Right ventricle myocardium superior (tissue), 1 donor: ENCODE data around the gene CACNA1C. TPM values are rescaled to one million over a fixed set of nuclear protein-coding genes. Genes with fewer than 3 reads are reported as not detected.

Experiments
- ATAC-seq: fragments of 200-7000 bp; cut with Tn5 transposase; one replicate; pipeline ENCODE4 v1.9.1; 2020; ENCODE audit warnings: mild to moderate bottlenecking; ENCODE audit not compliant: poor library complexity
- DNase-seq: peaks from one replicate; pipeline ENCODE4 v3.0.0-alpha.2; 2020
- intact Hi-C: fragments of 100-400 bp; cut with DNase I; formaldehyde crosslinking; loops from one replicate; pipeline ENCODE4 v1.11.2; 2022
- total RNA-seq: library from RNA; stranded (reverse); fragmentation: NEBNext Ultra II Directional; extraction: Animal tissue kit (Norgen Biotek cat#: 25700); gene quantifications from one replicate; pipeline ENCODE4 v1.2.1, GENCODE V29; 2021
- donor health status: DM: no; HTN: yes; CAD: no; lungs with severe emphysema.

CACNA1C gene
- total RNA-seq, 1 donor from 2014 or later, result 151 TPM

DNA sequence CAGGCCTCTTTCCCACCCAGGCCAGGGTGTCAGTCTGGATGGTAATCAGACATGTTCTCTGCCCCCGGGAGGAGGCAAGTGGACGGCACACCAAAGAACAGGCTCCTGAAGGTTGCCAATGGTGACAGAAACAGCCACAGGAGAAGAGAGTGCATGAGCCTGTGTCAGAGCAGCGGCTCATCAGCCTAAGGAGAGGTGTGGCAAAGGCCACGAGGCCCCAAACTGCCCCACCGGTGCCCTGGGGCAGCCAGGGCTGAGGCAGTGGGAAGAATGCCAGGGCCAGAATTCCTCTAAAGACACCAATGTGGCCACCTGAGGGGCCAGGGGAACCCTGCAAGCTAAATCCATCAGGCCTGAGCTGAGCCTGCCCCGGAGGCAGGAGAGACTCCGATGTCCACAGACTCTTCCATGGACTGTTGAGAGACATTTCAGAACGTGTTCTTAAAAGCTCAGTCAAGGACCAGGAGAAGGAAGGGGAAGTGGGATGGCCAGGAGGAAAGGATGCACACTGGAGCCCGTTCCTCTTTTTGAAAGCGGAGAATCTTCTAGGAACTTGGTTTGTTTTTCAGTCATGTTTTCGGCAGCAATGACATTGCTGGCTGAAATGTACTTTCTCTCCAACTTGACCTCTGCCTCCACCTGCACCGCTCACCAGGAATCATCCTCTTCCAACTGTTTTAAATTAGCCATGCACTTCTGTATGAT, 565.7 kb downstream of the CACNA1C start:
- ATAC-seq (no peak), DNase-seq (no peak)
- intact Hi-C loops, result no loop called here

DNA sequence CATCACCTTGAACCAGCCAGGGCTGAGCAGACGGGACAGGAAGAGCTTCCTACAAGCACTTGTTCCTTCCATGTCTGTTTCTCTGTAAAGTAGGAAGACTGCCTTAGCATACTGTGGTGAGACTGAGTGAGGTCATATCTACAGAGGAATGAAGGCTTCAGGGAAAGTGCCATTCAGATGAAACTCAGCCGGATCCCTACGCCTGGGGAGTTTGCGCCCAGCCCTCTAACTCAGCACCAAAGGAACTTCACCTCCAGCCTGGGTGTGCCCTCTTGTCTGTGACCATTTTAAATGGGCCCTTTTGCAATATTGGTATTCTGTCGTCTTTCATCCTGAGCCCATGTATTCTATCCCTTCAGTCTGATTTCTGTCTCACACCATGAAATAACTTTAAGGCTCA, 566.3 kb downstream of the CACNA1C start:
- DNase-seq (no peak), ATAC-seq (no peak)
- intact Hi-C loops, result no loop called here

DNA sequence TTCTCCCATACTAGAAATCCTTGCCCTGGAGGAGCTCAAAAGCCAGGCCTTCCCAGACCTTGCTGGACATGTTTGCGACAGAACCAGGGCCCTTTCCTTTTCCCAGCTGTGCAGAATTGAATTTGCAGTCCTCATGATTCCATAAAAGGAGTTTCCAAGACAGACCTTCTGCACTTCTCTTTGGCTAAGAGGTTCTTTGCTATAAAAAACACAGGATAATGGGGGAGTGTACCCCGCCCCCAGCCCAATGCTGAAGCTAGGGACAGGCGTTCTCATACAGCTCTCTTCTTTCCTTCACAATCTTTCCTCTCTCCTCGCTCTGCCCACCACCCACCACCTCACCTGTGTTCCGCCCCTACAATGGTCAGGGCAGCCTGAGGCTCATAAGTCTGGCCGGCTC, 569.7 kb downstream of the CACNA1C start:
- no peak for ATAC-seq
- DNase-seq, result no peak
- intact Hi-C loops, result no loop called here

DNA sequence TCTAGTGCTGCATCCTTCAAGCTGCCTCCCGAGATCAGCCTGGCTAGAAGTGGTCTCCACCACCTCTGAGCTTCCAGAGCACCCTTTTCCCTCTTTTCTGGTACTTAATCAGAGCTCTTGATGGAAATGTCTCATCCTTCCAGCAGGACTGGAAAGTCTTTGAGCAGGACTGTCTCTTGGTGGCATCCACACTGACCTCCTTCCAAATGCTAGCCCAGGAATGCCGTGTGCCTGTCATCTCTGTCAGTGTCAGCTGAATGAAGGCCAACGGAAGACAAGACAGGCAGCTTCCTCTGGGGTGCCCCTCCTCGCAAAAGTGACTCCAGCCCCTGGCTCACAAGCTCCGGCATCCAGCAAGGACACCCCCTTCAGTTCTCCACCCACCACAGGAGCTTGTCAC, 570.7 kb downstream of the CACNA1C start:
- intact Hi-C loops, result no loop called here
- DNase-seq (no peak), ATAC-seq (no peak)

DNA sequence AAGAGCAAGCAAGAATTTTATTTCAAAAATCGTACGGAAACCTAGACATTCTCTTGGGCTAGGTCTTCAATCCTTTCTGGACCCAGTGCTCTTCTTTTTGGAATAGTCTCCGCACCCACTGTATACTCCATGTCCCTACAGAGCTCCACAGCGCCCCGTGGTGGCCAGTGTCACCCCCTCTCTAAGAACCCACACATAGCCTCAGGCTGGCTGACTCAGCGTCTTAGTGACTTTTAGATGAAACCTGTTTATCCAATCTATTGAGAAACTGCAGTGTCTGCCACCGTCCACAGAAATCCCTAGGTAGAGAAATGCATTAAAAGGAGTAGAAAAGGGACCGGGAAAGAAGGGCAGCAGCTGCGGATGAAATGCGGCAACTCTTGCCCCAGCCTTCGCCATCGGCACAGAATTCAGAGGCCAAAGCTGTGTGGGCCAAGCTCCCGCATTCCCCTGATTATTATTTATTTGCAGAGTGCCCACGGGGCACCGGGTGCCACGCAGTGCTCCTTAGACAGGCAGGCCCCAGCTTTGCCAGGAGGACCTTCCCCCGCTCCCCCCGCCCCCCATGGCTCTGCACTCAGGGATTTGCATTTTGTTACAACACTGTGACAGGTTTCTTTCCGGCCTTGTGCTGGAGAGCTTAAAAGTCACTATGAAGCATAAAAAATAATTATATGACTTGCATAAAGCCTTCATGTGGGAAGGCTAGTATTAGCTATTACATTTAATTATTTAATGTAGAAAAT, 571.9 kb downstream of the CACNA1C start:
- ATAC-seq (no peak), DNase-seq (no peak)
- intact Hi-C loops, result no loop called here

DNA sequence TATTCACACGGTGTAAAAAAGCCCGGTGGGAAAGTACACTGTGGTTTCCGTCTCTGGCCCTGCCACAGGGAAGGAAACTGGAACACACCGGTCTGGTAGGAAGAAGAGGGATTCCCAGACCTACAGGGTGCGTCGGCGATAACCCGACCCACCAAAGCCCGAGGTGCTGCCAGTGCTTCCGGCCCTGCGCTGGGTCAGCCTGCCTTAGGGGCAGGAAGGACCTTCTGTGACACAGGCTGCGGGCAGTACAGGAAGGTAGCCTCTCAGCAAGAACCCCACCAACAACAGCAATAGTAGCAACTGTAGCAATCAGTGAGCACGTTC, 572.5 kb downstream of the CACNA1C start:
- ATAC-seq (peak; percentile 7), DNase-seq (no peak)
- intact Hi-C loops, result no loop called here

DNA sequence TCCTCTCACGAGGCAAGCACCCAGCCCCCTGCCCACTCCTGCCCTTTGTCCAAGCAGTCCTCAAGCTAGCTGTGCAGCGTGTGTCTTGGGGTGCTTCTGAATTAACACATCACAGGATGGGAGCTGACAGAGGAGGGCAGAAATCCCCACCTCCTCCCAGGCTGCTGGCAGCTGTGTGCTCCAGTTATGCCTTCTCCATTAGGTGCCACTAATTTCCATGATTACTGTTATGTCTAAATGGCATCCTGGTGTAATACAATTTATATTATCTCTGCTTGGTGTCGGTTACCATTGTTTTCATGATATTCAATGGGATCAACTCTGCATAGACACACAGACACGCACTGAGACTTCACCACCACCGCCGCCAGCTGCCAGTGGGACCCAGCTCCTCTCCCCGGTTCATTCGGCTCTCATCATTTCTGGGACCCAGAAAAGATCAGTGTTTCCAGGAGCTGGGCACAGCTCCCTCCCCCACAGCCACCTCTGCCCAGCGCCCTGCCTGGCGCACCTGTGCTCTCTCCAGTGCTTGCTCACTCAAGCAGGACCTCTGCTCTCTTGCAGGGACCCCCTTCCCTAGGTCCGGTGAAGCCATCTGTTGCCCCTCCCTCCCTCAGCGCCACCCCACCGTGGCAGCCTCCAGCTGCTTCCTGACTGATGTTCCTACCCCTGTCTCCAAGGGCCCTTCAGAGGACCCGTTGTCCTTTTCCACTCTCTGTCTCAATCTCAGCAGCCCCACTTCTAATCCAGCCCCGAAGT, 574.5 kb downstream of the CACNA1C start:
- ATAC-seq, result no peak
- intact Hi-C loops, result no loop called here
- no peak for DNase-seq

DNA sequence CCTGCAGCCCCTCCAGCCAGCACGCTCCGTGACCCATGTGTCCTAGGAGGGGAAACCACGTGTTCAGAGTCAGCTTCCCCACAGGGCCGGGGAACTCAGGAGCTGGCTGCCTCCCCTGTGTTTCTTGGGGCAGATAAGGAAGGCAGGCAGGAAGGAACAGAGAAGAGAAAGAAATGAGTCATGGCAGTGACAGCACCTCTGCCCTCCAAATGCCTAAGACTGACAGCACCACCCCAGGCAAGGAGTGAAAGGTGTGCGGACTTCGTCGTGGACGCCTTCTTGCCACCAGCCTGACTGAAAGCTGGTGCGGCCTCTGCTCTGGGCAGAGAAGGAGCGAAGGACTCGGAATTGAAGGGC, 575.0 kb downstream of the CACNA1C start:
- intact Hi-C loops, result no loop called here
- ATAC-seq, result no peak
- no peak for DNase-seq

DNA sequence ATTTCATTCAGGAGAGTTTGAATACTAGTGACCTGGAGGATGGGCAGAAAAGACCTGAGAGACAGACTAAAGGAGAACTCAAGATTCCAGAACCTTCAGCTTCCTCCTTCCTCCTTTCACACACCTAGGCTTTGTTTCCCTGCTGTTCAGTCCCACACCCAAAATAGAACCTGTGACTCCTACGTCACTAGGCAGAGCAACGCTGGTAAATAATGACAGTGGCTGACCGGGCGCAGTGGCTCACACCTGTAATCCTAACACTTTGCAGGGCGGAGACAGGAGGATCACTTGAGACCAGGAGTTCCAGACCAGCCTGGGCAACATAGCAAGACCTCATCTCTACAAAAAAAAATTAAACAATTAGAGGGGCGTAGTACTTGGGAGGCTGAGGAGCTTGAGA, 575.6 kb downstream of the CACNA1C start:
- intact Hi-C loops, result no loop called here
- DNase-seq (no peak), ATAC-seq (no peak)

DNA sequence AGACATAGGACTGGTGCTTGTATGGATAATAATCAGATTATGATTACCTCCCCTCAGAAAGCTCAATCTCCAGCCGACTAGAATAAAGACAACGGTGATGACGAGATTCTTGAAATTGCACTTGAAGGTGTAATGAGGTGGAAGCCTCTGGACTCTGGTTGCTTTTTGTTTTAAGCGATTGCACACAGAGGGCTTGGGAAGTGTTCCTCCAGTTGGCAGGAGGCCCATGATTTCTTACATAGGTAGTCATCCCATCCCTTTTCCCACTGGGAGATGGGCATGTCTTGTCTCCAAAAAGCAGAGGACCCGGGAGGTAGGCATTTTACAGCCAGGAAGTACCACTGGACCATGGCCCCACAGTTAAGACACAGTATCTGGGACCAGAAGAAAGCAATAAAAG, 576.3 kb downstream of the CACNA1C start:
- ATAC-seq (no peak), DNase-seq (no peak)
- intact Hi-C loops, result no loop called here

DNA sequence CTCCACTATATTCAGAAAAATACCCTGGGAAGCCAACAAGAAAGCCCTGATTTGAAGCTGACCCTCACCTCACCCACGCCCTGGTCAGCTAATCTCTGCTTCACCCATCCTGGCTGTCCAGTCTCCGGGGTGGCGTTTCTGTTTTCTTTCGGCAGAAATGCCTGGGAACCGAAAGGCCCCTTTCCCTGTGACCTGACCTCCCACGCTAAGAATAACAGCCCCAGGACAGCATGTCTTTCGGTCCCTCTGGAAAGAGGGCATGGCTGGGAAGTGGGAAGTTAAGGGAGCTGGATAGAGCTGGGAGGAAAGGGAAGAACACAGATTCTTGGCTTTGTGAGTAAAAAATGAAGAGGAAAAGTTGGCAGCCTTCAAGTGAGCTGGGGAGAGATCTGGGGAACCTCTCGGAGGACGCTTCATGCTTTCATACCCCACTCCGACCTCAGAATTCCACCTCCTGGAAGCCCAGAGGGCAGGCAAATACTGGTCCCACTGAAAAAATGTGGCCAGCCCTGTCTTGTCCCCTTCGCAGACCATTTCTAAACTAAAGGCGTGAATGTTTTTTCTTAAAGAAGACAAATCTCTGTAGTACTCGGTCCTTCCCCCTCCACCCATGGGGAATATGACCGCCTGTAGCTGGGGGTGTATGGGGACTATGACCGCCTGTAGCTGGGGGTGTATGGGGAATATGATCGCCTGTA, 579.0 kb downstream of the CACNA1C start:
- DNase-seq (no peak), ATAC-seq (peak; percentile 60)
- intact Hi-C loops, result no loop called here

DNA sequence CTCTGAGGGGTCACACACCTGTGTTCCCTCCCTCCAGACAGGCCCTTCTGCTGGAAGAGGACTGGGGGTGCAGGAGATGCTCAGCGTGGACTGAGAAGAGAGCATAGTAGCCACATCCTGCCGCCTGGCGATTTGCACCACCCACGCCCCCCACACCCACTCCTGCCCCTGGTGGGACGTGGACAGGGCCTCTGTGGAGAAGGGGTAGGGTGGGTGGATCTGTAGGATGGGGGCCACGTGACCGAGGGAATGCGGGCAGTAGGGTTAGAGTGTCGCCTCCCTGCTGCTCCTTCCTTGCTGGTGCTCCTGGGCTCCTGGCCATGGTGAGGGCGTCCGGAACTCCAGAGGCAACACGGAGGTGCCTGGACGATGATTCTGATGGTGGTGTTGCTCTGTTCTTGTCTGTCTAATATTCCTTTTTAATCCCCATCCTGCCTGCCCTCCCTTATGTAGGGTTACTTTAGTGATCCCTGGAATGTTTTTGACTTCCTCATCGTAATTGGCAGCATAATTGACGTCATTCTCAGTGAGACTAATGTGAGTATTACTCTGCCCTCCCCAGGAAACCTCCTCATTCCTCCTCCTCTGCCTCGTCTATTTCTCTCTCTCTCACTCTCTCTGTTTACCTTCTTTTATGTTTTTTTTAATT, 580.5 kb downstream of the CACNA1C start:
- intact Hi-C loops, result no loop called here
- DNase-seq, result no peak
- no peak for ATAC-seq

DNA sequence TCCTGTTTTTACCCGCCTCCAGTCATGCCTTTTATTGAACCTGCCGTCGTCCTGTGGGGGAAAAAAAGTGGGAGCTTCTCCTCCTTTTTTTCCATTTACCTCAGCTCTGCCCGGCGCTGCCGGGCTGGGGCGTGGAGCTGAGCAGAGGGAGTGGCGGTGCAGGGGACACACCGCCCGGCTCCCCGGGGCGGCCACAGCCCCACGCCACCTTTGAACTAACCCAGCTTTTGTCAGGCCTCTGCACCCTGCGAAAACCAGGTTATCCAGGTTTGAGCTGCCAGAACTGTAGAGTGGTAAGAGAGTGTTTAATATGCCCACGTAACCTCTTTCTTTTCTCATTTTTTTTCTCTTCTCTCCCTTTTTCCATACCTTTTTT, 581.0 kb downstream of the CACNA1C start:
- DNase-seq (no peak), ATAC-seq (no peak)
- intact Hi-C loops, result no loop called here

DNA sequence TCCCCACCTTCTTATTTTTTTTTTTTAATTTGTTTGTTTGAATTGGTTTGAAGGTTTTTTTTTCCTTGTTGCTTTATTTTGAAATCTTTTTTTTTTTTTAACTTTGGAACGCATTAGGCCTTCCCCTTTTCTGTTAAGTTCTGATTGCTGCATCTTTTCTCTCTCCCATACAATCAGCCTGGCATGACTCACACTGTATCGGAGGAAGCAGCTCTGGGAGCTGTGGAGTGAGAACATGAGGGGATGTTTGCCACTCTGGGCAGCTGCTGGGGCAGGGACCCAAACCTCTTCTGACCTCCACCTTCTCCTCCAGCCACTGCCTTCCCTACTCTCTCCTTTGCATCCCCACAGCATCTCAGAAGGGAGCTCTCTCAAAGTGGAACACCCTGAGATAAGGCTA, 581.7 kb downstream of the CACNA1C start:
- DNase-seq (no peak), ATAC-seq (no peak)
- intact Hi-C loops, result no loop called here

DNA sequence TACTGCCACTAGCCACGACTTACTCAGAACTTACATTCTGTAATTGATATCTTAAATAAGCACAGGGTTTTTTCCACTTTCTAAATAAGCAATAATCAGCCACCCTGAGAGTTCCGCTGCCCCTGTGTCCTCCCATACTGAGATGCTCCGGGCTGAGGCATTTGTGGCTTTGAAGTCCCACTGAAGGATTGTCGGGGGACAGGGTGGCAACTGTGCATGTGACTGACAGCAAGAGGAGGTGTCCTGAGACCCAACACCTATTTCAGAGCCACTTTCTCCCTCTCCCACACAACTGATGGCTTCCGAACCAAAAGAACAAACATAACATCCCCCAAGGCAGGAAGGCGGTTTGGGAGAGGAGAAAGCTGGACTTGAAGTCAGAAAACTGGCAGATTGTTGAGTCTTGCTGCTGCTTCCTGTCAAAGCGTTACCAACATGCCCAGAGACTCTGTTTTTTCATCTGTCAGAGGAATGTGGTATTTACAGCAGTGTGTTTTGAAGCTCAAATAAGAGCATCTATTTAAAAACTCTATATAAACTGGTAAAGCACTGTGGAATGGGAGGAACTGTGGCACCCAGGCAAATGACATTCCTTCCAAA, 584.1 kb downstream of the CACNA1C start:
- ATAC-seq (no peak), DNase-seq (no peak)
- intact Hi-C loops, result no loop called here

DNA sequence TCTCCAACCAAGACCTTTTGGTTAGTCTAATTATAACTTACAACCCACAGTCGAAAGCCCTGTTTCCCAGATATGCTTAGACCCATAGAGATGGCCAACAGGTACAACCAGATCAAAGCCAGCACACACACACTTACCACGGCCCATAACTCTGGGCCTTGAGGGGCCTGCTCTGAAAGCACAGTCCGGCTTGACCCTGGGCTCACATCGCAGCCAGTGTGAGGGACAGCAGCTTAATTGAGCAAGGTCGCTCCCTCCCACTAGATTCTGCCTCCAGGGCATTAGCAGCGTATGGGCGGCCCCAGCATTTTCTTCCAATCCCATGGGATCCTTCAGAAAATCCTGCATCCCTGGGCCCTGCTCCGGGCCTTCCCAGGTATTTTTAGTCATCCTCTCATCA, 584.6 kb downstream of the CACNA1C start:
- DNase-seq (no peak), ATAC-seq (no peak)
- intact Hi-C loops, result no loop called here

DNA sequence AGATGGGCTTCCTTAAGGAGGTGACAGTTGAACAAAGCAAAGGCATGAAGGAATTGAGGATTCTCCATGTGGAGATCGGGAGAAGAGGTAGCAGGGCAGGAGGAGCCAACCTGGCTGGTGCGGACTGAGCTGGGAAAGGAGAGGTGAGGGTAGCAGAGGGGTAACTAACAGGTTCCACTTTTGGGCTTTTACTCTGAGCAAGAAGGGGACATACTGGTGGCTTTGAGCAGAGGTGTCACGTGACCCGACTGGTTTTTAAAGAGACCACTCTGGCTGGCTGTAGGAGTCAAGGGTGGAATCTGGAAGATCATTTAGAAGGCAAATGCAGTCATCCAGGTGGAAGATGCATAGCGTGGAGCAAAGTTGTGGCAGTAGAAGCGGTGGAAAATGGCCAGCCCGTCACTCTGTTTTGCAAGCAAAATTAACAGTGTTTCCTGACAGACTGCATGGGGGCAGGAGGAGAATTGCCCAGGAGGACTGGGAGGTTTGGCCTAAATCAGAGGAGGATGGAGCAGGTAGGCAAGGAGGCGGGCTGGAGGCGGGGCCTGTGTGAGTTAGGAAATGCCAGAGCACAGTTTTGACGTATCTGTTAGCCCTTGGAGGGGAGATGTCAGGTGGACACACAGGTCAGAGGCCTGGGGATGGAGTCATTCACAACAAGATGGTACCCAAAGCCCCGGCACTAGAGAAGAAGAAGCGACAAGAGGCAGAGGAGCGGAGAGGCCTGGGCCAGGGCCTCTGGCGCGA, 585.7 kb downstream of the CACNA1C start:
- ATAC-seq (no peak), DNase-seq (no peak)
- intact Hi-C loops, result no loop called here

DNA sequence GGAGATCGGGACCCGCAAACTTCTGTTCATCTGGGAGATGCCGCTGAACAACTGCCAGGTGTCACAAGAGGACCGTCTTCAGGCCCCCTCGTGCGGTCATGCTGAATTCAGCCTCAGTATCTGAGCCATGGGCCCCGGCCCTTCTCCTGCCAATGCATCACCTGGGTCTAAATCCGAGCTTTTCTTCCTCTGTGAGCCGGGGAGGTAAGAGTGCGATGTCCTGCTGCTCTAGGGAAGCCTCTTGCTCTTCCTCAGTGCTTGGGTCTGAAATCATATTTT, 586.2 kb downstream of the CACNA1C start:
- intact Hi-C loops, result no loop called here
- ATAC-seq (no peak), DNase-seq (no peak)
